PFSK-1 (cell line): ENCODE data around the gene CHST2.

Experiments
- FOXP2 ChIP-seq: optimal IDR thresholded peaks from 2 replicates; pipeline ENCODE3; 2011; ENCODE audit warnings: borderline replicate concordance, control low read depth, inconsistent platforms; ENCODE audit not compliant: insufficient read depth; ENCODE audit errors: extremely low read length, extremely low read depth
- POLR2AphosphoS5 ChIP-seq: IDR thresholded peaks from 2 replicates; pipeline ENCODE4 v1.6.1; 2012; ENCODE audit warnings: low read depth, mild to moderate bottlenecking, control low read depth, low read length, moderate library complexity
- SIN3A ChIP-seq: IDR thresholded peaks from 2 replicates; pipeline ENCODE4 v1.6.1; 2012; ENCODE audit warnings: mild to moderate bottlenecking, low read length, moderate library complexity, borderline replicate concordance; ENCODE audit not compliant: insufficient read depth
- TAF1 ChIP-seq: IDR thresholded peaks from 2 replicates; pipeline ENCODE4 v1.6.1; 2012; ENCODE audit warnings: low read length, control low read depth, borderline replicate concordance; ENCODE audit not compliant: insufficient read depth
- TF ChIP-seq, protein P1 (sequence below), 2 experiments: IDR thresholded peaks; 2 replicates each; pipeline versions ENCODE4 v1.6.1 to v1.8.0; 2011 to 2012; ENCODE audit warnings: low read depth in 2 of 2, low read length in 2 of 2, control low read depth in 1 of 2, inconsistent platforms in 1 of 2, mild to moderate bottlenecking in 1 of 2, moderate library complexity in 1 of 2; ENCODE audit not compliant: insufficient read depth in 1 of 2

CHST2 gene

DNA sequence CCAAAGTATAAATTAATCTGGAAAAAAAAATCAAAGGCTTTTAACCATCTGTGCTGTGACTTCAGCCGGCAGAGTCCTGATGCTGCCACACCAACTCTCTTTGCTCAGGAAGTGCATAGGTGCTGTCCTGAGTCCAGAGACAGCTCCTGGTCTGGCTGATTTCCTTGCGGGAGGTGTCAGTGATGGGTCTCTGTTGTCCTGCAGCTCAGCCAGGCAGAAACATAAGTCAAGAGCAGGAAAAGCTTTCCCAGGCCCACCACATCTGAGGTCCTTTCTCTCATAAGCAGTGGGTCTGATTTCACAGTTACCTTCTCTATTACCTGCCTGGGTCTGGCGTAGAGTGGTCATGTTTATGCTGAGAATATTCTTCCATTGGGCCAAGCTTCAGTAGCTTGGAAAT lies 19.4 kb downstream of the CHST2 start:
- TF ChIP-seq, protein P1, sequence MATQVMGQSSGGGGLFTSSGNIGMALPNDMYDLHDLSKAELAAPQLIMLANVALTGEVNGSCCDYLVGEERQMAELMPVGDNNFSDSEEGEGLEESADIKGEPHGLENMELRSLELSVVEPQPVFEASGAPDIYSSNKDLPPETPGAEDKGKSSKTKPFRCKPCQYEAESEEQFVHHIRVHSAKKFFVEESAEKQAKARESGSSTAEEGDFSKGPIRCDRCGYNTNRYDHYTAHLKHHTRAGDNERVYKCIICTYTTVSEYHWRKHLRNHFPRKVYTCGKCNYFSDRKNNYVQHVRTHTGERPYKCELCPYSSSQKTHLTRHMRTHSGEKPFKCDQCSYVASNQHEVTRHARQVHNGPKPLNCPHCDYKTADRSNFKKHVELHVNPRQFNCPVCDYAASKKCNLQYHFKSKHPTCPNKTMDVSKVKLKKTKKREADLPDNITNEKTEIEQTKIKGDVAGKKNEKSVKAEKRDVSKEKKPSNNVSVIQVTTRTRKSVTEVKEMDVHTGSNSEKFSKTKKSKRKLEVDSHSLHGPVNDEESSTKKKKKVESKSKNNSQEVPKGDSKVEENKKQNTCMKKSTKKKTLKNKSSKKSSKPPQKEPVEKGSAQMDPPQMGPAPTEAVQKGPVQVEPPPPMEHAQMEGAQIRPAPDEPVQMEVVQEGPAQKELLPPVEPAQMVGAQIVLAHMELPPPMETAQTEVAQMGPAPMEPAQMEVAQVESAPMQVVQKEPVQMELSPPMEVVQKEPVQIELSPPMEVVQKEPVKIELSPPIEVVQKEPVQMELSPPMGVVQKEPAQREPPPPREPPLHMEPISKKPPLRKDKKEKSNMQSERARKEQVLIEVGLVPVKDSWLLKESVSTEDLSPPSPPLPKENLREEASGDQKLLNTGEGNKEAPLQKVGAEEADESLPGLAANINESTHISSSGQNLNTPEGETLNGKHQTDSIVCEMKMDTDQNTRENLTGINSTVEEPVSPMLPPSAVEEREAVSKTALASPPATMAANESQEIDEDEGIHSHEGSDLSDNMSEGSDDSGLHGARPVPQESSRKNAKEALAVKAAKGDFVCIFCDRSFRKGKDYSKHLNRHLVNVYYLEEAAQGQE (IDR thresholded peaks at IDR 0.05; ENCODE audit: insufficient read depth in 1 of 2, low read depth in 2 of 2, low read length in 2 of 2), result no peak
- TF ChIP-seq SIN3A (no peak), POLR2AphosphoS5 (no peak), FOXP2 (no peak), TAF1 (no peak)

DNA sequence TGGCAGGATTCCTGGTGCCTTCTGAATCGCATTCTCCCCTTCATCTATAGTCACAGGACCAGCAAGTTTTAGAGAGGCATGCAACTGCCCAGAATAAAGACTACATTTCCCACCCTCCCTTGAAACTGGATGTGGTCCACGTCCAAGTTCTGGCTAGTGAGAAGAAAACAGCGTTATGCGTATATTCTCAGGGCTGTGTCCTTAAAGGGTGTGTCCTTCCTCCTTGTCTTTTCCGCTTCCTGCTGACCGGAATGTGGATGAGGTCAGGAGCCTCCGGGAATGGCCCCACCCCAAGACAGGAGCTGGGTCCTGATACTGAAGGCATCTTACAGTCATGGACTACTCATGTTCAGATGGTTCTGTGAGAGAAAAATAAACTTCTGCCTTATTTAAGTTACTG lies 20.2 kb downstream of the CHST2 start:
- no peak for TF ChIP-seq TAF1
- TF ChIP-seq SIN3A, result no peak
- no peak for TF ChIP-seq POLR2AphosphoS5
- TF ChIP-seq FOXP2, result no peak
- TF ChIP-seq, protein P1 (IDR thresholded peaks at IDR 0.05; ENCODE audit: insufficient read depth in 1 of 2, low read depth in 2 of 2, low read length in 2 of 2), result no peak

DNA sequence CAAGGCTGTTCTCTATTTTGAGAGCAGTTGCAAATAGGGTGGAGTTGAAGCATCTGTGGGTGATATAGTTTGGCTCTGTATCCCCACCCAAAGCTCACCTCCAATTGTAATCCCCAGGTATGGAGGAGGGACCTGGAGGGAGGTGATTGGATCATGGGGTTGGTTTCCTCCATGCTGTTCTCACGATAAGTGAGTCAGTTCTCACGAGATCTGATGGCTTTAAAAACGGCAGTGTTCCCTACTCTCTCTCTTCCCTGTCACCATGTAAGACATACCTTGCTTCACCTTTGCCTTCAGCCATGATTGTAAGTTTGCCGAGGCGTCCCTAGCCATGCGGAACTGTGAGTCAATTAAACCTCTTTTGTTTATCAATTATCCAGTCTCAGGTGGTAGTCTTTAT lies 21.0 kb downstream of the CHST2 start:
- TF ChIP-seq FOXP2, result no peak
- no peak for TF ChIP-seq TAF1
- no peak for TF ChIP-seq SIN3A
- TF ChIP-seq, protein P1 (IDR thresholded peaks at IDR 0.05; ENCODE audit: insufficient read depth in 1 of 2, low read depth in 2 of 2, low read length in 2 of 2), result no peak
- TF ChIP-seq POLR2AphosphoS5, result no peak

DNA sequence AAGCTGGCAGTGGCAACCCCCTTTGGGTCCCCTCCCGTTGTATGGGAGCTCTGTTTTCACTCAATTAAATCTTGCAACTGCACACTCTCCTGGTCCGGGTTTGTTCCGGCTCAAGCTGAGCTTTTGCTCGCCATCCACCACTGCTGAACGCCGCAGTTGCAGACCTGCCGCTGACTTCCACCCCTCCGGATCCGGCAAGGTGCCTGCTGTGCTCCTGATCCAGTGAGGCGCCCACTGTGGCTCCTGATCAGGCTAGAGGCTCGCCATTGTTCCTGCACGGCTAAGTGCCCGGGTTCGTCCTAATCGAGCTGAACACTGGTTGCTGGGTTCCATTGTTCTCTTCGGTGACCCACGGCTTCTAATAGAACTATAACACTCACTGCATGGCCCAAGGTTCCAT lies 22.8 kb downstream of the CHST2 start:
- TF ChIP-seq, protein P1 (IDR thresholded peaks at IDR 0.05; ENCODE audit: insufficient read depth in 1 of 2, low read depth in 2 of 2, low read length in 2 of 2), result no peak
- TF ChIP-seq FOXP2, result no peak
- TF ChIP-seq SIN3A, result no peak
- TF ChIP-seq POLR2AphosphoS5, result no peak
- TF ChIP-seq TAF1, result no peak

DNA sequence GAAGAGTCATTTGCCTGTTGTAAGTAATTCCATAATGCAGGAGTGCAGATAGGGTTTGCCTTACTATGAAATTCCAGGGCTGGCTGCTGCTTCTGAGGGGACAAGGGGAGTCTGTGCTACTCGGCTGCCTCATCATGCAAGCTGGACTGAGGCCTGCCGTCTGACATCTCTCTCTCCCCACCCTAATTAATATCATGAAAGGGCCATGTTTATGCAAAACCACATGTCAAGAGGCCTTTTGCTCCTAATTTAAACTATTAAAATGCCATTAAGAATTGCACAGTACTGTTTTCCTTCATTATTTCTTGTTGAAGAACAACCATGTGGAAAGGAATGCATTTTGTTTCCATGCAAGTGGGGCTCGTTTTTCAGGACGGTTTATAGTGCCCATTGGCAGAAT lies 26.3 kb downstream of the CHST2 start:
- TF ChIP-seq, protein P1 (IDR thresholded peaks at IDR 0.05; ENCODE audit: insufficient read depth in 1 of 2, low read depth in 2 of 2, low read length in 2 of 2), result no peak
- no peak for TF ChIP-seq SIN3A
- no peak for TF ChIP-seq FOXP2
- TF ChIP-seq POLR2AphosphoS5, result no peak
- TF ChIP-seq TAF1, result no peak
